Measurements from ENCODE around the gene NCKAP5.
"Not testable (repeated sequence)": the region's sequence is repeated elsewhere in the genome, so short reads cannot be mapped to it uniquely, and the experiment has no call there.

NCKAP5 gene

DNA sequence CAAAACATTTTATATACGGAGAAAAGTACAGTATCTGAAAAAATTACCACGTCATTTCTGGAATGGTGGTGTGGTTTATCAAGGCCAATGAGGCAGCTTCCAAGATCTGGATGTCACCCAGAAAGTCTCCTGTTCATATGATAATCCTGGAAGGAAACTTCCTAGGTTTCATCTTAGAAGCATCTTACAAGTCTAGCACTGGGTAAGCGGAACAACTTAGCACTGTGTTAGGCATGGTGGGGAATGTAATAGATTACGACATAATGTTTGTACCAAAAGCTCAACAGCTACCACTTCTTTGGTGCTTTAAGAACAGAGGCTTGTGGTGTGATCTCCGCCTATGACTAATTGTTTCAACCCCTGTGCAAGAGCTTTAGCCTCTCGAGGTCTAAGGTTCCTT is 835.2 kb downstream of the NCKAP5 start:
- no peak for DNase-seq

DNA sequence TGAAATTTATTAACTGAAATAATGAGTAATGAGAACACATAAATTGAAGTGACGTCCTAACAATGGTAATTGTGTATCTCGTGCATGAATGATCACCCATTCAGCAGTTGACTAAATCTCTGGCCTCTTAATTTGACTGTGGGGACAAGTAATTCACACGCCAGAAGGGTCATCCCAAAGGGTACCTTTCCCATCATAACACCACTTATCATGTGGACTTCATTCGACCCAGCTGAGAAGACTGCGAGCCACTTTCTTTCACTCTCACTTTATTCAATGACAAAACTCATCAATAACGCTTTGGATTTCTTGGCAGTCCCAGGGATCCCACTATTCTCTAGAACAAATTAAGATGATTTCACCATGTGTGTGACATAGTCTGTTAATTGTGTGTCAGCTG is 835.6 kb downstream of the NCKAP5 start:
- DNase-seq: no peak

DNA sequence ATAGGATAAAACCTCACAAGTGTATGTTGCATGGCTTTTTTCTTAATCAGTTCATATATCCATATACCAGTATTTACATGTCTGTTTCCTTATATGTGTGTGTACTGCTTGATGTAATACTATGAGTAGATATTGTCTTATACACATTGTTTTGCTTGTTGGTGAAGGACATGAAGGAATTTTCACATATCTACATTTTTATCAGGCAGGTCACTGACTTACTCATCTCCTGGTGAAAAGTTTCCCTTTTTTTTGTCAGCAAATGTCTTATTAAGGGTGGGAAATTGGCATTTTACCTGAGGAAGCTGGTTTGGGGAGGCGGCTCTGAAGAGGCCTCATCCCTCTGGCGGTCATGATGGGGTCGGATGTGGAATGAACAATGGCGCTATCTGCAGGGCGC is 836.8 kb downstream of the NCKAP5 start:
- DNase-seq: no peak

DNA sequence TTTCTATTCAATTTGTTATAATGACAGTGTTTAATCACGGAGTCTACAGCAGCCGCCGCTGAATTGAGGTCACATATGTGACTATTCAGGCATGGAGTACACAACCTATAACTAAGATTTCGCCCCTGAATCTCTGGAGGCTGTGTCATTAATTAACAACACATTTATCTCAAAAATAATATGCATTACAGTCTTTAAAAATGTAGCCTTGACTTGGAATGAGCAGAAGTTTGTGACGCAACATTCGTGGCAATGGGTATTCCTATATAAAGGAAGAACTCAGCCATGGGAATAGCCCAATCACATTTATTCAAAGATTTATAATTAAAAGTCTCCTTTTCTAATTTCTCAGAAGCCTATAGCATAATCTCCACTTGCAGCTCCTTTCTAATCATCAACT is 837.7 kb downstream of the NCKAP5 start:
- DNase-seq: no peak

DNA sequence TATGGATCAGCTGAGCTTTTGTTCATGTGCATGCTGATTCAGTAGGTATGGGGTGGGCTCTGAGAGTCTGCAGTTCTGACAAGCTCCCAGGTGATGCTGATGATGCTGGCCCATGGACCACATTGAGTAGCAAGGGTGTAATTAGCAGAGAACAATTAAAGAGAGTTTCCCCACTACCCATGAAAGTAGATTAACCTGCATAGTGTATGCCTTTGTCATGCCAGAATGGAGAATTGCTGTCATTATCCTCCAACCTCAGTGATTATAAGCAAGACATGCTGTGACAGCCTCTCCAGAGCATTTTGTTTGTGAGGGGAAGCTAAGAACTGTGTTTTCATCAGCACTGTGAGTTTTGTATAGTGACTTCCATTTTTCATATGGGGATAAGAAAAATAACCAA is 838.7 kb downstream of the NCKAP5 start:
- DNase-seq: no peak

DNA sequence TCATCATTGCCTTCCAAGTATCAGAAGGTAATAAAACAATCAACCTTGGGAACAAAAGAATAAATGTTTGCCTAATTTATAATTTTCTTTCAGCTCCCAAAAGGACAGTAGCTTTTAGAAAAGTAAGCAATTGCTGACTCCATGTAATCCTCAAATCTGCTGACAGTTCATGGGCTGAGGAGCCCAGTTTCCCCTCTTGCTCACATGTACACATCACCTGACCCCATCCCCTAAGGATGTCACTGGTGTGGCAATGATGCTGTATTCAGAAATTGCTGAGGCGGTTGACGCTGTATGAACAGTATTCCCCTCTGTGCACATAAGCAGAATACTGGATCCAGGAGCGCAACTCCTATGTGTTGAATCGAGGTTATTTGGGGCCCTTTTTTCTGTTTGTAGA is 842.1 kb downstream of the NCKAP5 start:
- DNase-seq: no peak

DNA sequence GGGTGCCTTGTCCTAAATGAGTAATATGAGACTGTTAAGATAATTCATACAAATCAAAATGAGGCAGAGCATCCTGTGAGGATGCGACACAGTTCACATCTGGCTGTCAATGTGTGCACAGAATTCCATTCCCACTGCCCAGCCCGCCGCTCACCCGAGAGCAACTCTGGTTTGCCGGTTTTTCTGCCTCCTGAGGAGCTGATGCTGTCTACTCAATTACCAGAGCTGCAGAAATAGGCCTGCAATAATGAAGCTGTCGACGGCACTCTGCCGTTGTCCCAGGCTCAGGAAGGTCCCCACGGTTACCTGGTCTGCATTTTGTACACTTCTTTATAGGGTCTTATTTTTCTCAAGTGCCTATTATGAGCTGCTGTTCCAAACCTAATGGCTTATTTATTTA is 842.5 kb downstream of the NCKAP5 start:
- DNase-seq: no peak

DNA sequence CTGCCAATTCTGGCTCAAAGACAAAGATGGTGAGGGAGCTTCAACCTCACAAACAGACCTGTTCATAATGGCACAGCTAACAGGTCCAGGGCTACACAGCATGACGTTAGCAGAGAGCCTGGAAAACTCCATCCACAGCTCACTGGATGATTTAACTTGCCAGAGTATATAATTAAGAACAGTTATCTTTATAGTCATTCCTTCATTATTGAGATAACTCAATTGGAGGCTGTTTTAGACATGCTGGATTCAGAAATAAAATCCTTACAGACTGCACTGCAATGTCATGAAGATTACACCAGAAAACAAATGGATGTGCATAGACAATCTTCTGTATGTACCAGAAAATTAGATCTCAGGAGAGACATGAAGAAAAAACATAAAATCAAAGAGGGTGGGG is 843.1 kb downstream of the NCKAP5 start:
- DNase-seq: no peak

DNA sequence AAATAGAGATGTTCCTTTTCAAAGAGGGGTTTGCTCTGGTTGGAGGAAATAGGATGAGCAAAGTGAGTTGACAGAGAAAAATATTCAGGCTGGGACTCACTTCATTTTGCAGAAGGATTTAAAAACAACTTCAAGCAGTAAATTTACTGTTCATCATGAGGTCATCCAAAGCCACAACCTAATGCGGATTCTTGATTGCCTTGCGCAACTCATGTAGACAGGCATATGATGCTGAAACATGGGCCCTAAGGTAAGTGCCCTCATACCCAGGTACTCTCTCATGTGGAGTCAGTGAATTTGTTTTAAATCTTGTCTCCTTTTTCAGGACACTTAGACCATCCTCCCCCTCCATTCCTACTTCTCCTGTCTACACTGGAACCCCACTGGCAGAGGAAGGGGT is 846.3 kb downstream of the NCKAP5 start:
- no peak for DNase-seq

DNA sequence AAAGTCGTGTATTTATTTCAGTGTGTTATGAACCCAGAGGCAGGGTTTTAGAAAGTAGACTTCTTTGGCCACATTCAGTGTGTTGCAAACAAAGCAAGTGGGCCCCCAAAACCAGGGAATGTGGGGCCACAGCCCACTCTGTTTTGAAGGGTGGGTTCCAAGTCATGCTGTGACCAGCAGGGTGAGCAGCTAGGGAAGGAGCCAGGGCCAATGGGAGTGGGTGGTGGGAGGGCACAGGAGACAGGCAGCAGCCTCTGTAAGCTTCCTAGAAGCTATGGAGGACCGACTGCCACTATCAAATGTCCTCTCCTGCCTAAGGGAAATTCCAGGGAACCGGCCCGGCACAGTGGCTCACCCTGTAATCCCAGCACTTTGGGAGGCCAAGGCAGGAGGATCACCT is 847.9 kb downstream of the NCKAP5 start:
- no peak for DNase-seq

DNA sequence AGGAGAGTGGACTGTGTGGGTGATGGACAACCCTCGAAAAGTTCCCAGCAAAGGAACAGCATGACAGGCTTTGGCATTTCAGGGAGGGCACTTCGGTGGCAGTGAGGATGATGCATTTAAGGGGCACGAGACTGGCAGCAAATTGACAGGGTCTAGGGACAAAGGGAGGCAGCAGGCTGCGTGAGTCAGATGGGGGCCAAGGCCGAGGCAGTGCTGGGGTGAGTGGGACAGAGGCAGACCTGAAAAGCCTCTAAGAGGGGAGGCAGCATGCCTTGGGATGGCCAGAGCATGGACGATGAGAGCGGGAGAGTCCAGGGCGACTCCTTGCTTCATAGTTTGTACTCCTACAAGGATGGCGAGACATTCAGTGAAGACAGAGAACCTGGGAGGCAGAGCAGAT is 848.8 kb downstream of the NCKAP5 start:
- DNase-seq: no peak

DNA sequence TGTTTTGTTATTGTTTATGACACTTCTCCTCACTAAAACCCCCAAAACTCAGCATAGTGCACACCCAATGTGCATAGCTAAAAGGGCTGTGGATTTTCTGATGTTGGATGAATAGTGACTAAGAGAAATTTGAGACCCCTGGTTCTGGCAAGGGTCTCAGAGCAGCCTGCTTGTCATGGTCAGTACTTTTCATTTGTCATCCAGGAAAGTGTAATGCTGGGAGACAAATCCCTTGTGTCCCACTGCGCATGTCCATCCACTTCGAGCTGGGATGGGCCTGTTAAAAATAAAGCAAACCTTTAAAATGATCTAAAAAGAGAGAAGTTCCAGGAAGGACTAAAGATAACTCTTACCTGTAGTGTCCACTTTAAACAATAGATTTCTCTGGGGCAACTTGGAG is 851.3 kb downstream of the NCKAP5 start:
- no peak for DNase-seq

DNA sequence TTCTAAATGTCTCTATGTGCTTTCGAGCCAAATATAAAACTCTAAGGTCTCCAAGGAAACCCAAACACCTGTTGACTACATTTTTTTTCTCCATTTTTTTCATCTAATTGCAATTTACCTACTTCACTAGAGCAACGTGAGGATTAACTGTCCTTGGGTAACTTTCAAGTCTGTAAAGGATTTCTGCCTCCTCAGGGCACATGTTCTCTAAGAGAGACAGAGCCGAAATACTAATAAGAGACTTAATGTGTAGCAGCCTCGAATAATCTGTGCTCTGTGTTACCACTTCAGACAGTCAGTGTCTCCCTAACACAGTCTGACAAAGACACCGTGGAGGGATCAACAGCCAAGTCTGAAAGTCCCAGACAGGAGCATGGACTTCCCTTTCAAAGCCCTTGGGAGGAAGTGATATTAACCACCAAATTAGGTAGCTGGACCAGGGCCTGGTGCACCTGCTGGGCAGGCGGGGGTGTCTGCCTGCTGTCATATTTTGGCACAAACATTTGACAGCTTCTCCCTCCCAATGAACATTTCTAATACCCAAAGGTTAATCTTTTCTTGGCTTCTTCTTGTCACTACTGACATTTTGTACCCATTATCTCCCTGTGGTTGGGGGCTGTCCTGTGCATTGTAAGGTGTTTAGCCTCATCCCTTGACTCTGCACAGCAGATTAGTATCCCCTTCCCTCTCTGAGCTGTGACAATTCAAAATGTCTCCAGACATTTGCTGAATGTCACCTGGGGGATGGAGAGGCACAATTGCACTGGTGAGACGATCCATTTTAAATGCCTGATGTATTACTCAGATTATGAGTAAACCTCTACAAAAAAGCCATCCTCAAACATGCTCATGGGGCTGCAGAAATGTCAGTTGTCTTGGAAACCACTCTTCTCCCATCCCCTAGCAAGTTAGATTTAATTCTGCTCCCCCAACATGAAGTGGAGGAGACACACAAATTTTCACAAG is 852.6 kb downstream of the NCKAP5 start:
- no peak for DNase-seq

DNA sequence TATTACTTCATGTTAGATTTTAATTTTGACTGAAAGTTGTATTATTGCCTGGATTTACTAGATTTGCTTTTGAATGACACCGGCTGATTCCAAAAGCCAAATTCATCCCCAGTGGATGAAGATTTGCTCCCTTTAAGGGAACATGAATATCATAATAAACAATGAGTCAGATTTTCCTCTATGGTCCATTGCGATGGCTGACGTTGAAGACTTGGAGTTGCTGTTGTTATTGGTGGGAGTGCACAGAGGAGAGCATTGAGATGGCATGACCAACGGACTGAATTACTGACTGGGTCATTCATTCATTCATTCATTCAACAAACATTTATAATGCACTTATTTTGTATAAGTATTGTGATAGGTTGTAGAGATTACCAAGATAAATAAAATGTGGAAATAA is 864.9 kb downstream of the NCKAP5 start:
- no peak for DNase-seq

DNA sequence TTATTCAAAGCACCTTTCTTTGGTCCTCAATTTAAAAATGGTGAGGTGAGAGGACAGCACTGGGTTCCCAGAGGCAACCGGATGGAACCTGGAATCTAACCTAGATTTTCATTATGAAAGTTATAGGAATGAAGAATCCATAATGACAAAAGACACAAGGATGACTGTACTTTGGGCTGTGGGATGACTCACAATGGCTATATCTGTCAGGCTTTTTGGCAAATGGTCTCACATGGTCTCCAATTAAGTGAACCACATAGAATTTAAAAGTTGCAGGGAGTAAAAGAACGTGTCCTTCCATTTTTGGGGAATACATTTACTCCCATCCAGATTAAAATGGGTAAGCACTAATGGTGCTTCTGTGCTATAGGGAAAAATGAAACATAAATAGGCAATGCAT is 866.5 kb downstream of the NCKAP5 start:
- no peak for DNase-seq

DNA sequence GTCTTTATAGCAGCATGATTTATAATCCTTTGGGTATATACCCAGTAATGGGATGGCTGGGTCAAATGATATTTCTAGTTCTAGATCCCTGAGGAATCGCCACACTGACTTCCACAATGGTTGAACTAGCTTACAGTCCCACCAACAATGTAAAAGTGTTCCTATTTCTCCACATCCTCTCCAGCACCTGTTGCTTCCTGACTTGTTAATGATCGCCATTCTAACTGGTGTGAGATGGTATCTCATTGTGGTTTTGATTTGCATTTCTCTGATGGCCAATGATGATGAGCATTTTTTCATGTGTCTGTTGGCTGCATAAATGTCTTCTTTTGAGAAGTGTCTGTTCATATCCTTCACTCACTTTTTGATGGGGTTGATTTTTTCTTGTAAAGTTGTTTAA is 868.5 kb downstream of the NCKAP5 start:
- DNase-seq: not testable (repeated sequence)

DNA sequence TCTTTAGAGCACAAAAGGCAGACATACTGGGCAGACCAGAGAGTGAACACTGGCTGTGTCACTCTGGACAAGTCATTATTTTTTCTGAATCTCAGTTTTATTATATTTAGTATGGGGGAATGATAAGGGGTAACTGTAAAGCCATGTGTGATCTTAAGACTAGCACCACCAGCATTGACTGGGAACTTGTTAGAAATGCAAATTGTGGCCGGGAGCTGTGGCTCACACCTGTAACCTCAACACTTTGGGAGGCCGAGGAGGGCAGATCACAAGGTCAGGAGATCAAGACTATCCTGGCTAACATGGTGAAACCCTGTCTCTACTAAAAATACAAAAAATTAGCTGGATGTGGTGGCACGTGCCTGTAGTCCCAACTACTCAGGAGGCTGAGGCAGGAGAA is 869.9 kb downstream of the NCKAP5 start:
- not testable (repeated sequence) for DNase-seq

DNA sequence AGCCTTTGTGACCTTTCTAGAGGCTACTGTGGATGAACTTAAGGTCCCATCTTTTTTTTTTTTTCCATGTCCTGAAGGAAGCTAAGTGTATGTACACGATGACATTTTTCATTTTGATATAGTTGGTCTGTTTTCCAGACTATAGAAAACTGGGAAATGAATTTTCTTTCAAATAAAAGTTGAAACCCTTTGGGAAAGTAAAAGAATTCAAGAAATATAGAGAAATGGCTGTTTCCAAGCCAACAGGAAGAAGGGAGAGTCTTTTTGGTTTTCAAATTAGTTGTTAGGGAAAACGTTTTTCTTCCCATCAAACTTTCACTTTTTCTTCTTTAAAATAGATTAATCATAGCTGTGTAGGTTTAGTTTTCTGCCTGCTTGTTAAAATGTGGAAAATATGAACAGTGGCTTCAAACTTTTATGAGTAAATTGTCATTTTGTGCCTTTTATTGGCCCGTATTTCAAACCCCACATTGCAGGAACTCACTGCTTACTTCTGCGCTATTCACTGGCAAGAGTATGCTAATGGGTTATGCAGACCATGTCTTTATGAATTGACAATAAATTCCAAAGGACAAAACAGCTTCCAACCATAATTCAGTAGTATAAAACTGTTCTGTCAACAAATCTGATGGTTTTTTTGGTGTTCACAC is 870.6 kb downstream of the NCKAP5 start:
- no peak for DNase-seq

DNA sequence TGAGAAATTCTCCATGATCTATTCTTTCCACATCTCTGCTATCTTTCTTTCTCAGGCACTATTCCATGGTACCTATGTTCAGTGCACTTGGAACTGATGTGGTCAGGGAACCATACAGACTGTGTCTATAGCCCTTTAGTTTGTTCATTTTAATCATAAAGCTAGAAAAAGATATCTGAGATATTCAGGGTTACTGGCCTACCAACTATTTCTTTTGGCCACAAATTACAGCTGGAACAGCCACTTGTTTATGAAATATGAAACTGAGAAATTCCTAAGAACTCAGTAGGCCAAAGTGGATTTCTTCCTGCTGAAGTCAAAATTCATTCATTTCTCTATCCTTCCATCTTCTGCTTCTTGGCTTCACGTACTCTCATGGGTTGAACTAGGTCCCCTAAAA is 875.4 kb downstream of the NCKAP5 start:
- no peak for DNase-seq

DNA sequence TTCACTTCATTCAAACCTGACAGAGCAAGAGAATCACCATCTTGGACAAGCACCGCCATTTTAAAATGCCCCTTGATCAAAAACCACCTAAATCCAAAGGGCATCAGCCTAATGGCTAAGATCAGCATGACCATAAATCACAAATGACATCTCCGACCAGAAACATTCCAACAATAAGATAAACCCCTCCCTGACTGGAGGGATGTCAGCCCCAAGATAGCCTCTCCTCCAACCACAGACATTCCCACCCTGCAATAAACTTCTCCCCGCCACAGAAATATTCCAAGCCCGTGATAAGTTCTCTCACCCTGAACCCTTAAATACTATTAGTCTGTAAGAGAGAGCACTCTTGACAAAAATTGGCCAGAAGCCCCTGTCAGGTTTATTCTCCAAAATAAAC is 876.7 kb downstream of the NCKAP5 start:
- no peak for DNase-seq

DNA sequence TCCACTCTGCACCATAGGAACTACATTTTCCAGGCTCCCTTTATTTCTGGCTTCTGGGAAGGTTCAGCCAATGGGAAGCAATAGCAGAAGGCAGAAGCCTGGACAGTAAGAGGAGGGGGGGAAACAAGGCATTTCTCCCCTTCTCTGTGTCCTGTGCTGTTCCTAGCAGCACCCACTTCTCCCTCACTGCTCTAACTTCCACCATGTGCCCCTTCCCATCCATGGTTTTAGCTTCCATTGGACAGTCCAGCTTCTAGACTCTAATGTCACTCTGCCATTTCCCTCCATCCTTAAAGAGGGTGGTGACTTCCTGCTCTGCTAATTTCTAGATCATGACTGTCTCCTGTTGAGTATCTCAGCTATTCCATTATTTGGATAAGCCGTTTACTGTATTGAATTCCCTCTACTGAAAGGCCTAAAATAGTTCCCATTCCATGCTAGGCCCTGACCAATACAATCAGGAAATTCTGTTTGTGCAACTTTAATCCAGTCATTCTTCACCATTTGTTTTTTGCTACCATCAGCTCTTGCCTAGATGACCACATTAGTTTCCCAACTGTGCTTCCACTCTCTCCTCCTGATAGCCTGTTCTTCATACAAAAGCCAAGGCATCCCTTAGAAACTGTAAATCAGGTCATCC is 877.5 kb downstream of the NCKAP5 start:
- DNase-seq: no peak

DNA sequence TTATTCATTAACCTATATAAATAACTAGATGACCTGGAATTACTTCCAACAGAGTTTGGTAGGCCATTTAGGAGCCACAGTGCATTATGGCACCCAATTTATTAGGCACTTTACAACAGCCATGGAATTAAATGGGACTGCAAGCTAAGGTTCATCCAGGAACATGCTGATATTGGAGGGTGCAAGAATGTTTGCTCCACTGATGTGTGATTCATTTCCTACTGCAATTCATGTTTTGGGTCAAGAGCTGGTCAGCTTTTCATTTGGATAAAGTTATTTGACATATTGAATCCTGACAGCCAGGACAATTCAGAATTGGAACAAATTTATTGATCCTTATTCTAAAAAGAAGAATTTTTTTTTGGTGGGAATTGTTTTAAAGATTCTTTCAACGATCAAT is 886.5 kb downstream of the NCKAP5 start:
- DNase-seq: no peak

DNA sequence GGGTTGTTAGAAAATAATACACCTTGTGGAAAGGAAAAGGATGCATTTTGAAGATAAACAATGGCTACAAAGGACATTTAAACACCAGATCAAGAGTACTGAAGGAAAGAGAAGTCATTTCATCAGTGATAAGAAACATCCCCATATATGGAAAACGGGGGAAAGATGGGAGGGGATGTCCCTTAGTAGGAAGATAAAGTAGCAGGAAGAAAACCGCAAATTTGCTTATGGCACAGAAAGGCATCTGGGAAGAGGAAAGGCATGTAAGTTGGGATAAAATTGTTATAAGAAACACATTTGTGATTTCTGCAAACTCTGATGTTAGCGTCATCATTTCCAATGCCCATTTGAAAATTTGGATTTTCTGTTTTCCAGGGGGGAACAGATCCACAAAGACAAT is 887.7 kb downstream of the NCKAP5 start:
- DNase-seq: no peak

DNA sequence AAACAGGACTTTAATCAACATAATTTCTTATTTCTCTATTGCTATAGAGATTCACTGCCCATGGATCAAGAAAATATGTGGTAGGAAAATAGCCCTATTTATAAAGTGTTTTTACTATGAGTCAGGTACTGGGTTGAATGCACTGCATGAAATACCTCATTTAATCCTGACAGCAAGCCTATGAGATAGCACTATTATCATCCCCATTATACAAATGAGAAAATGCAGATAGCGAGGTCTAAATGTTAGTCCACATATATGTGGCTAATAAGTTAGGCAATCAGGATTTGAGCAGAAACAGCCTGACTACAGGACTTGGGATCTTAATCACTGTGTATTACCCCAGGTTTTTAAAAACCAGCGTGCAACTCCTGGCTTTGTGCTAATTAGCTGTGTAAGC is 889.8 kb downstream of the NCKAP5 start:
- no peak for DNase-seq
